Astrocyte of the spinal cord (primary cell): ENCODE data around the gene ASF1B.

ENCODE experiments used
- DNase-seq: peaks from one replicate; pipeline ENCODE4 v3.0.0; 2011; ENCODE audit warnings: low read depth, low spot score
- H3K4me3 ChIP-seq: 2 replicates; pipeline ENCODE4 v1.5.1; 2011; ENCODE audit warnings: low read depth, mild to moderate bottlenecking, low read length, moderate library complexity
- CTCF ChIP-seq: IDR thresholded peaks from 2 replicates; pipeline ENCODE4 v1.5.1; 2012; ENCODE audit warnings: low read depth, mild to moderate bottlenecking, low read length, inconsistent platforms
- in situ Hi-C: cut with HindIII; loops from 2 replicates; pipeline ENCODE4 v1.10.0; 2017; ENCODE audit warnings: low sequenced_read_pairs

Gene ASF1B

DNA sequence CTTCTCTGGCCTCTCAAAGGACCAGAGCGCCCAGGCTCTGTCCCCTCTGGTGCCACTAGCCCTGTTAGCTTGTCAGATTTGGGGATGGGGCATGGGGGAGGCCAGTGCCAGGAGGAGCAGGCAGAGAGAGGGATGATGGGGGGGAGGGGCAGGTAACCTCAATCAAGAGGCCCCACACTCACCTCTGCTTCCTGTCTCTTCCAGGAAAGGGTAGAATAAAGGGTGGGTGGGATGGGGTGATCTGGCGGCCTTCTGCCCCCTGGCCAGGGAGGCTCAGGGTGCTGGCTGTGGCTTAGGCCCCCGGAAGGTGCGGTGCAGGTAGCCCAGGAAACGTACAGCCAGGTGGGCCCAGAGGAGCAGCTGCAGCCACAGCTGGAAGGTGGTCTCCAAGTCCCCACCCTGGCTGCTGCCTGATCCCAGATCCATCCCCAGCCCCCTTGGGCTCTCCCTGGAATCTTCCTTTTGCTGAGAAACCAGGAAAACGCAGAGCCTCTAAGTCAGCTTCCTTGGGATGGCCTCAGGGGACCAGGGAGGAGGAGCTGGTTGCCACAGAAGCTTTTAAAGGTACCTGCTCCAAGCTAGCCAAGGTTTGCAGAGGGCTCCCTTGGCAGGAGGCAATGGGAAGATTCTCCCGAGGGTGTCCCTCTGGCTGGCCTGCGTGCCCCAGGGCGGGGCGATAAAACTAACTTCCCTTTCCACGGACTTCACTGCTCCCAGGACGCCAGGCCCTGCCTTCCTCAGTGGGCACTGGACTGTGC, 24.2 kb downstream of the ASF1B start:
- in situ Hi-C loops, result no loop called here
- DNase-seq, result no peak
- no peak overlapping the region for H3K4me3 ChIP-seq
- no peak for TF ChIP-seq CTCF

GRCh38 chr19:14111486-14111885, 24.9 kb downstream of the ASF1B start:
- DNase-seq, result no peak
- in situ Hi-C loops, result no loop called here
- H3K4me3 ChIP-seq, result no peak overlapping the region
- TF ChIP-seq CTCF, result no peak

DNA sequence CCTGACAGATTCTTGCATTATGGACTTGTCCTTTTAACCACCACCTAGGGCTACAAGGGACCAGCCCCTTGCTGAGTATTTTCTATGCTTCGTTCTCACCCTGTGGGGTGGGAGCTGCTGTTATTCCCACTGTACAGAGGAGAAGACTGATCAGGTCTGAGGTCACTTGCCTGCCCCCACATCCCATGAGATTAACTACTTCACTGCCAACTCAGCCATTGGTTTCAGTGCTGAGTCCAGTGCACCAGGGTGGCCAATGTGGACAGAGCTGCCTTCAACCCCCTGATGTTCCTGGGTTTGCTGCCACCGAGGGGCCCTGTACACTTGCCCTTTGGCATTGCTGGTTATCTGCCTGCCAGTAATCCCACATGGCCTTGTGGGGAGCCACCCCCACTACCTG, 25.7 kb downstream of the ASF1B start:
- no peak for DNase-seq
- no peak overlapping the region for H3K4me3 ChIP-seq
- TF ChIP-seq CTCF, result no peak
- in situ Hi-C loops, result no loop called here

DNA sequence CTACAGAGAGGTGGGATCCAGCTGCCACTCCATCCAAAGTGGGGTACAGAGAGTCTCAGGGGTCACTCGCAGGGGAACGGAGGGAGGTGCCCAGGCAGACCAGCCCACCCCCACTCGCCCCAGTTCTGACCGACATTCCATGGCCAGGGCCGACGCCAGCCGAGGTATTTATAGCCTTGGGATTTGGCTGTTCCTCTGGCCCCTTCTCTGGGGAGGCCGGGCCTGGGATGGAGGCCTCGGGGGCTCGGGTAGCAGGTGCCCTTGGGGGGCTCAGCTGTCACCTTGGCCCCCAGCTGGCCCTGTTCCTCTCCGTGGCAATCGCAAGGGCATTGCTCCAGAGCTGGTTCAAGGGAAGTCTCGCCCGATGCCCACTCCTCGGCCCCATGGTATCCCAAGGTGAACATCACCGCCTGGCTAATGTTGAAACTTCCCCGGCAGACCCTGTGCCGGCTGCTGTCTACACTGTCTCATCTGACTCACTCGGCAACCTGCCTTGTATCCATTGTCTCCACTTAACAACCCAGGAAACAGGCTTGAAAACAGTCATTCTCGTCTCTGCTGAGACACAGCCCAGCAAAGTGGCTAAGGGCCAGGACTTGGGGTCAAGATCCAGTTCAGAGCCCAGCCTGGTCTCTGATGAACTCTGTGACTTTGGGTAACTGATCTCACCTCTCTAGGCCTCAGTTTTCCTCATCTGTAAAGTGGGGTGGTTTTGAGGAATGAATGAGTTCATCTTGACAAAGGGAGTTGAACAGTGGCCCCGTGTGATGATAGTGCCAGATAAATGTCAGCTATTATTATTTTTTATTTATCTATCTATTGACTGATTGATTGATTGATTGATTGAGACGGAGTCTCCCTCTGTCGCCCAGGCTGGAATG, 28.6 kb downstream of the ASF1B start:
- DNase-seq, result peak; percentile 51

DNA sequence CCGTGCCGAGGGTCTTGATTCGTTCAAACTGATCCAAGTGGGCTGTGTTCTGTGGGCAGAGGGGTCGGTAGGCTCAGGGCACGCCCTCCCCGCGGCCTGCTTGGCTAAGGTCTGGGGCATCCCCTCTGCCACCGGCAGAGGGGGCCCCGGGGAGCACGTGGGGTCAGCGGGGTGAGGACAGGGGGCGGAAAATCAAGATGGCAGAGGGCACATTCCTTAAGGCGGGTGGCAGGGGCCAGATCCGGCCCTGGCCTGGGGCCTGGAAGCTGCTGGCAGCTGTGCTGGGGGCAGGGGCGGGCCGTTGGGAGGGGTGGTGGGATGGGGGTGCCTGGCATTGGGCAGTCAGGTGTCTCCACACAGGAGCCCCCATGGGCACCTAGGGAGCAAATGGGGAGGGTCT, 29.5 kb downstream of the ASF1B start:
- in situ Hi-C loops, result no loop called here
- DNase-seq, result no peak
- TF ChIP-seq CTCF, result no peak
- H3K4me3 ChIP-seq, result no peak overlapping the region

More for the DNA sequence above, 28.6 kb downstream of the ASF1B start:
- in situ Hi-C loops, result no loop called here
- no peak for TF ChIP-seq CTCF
- no peak overlapping the region for H3K4me3 ChIP-seq

DNA sequence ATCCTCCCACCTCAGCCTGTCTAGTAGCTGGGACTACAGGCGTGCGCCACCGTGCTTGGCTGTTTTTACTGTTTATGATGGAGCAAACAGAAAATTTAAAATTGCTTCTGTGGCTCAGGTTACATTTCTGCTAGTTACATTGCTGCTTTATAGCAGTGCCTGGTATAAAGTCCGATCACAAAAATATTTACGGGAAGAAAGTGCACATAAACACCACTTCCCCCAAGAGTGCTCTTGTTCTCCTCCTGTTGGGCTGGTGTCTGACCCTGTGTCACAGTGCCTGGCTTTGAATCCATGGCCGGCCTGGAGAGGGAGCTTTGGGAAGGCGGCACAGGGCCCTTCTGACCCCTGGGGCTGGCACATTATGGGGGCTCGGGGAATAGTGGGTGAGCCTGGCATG, 30.7 kb downstream of the ASF1B start:
- in situ Hi-C loops, result no loop called here

More for the DNA sequence above, 30.7 kb downstream of the ASF1B start:
- no peak for DNase-seq
- no peak overlapping the region for H3K4me3 ChIP-seq
- no peak for TF ChIP-seq CTCF
